Peyer's patch (tissue), 4 donors: Measurements from ENCODE around the gene PPA1.

Experiments
- POLR2A ChIP-seq, 2 donors: fragments of 450-650 bp; IDR thresholded peaks; one replicate each; pipeline ENCODE4 v1.5.1; 2017; ENCODE audit warnings: antibody characterized with exemption in 2 of 2, mild to moderate bottlenecking in 2 of 2, moderate library complexity in 2 of 2
- TF ChIP-seq, protein P1 (sequence below), 6 experiments: fragments of 450-650 bp in 4 of 6; fragments of 200-600 bp in 2 of 6; sonication (generic) in 1 of 6; IDR thresholded peaks; one replicate each; pipeline ENCODE4 v1.5.1; 2017 to 2019; ENCODE audit warnings: antibody characterized with exemption in 6 of 6, mild to moderate bottlenecking in 3 of 6, moderate library complexity in 1 of 6

DNA sequence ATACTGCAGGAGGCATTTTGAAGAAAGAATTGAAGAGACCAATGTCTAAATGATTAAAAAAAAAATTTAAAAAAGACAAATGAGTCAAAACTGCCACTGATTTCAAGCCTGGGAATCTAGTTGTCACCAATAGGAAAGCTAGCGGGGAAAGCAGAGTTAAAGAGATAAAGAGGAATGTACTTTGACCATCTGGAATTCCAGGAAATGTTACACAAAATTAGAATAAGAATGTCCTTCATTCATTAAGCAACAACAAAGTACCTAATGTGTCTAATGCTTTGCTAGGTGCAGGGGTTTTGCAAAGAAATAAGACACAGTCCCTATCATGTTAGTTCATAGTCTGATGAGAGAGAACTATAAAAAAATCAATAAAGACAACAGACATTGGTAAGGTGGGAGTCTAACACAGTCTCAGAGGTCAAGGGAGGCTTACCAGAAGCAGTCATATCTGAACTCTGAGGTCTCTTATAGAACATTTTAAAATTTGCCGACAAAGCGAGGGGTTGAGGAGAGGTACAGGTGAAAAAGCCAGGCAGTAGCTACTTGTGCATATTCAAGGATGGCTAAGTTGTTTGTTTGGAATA, 77.9 kb downstream of the PPA1 start:
- TF ChIP-seq, protein P1, sequence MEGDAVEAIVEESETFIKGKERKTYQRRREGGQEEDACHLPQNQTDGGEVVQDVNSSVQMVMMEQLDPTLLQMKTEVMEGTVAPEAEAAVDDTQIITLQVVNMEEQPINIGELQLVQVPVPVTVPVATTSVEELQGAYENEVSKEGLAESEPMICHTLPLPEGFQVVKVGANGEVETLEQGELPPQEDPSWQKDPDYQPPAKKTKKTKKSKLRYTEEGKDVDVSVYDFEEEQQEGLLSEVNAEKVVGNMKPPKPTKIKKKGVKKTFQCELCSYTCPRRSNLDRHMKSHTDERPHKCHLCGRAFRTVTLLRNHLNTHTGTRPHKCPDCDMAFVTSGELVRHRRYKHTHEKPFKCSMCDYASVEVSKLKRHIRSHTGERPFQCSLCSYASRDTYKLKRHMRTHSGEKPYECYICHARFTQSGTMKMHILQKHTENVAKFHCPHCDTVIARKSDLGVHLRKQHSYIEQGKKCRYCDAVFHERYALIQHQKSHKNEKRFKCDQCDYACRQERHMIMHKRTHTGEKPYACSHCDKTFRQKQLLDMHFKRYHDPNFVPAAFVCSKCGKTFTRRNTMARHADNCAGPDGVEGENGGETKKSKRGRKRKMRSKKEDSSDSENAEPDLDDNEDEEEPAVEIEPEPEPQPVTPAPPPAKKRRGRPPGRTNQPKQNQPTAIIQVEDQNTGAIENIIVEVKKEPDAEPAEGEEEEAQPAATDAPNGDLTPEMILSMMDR (IDR thresholded peaks at IDR 0.05) = no peak
- no peak for TF ChIP-seq POLR2A (IDR thresholded peaks at IDR 0.05)
